Measurements from ENCODE around the gene TRHDE.

TRHDE gene

DNA sequence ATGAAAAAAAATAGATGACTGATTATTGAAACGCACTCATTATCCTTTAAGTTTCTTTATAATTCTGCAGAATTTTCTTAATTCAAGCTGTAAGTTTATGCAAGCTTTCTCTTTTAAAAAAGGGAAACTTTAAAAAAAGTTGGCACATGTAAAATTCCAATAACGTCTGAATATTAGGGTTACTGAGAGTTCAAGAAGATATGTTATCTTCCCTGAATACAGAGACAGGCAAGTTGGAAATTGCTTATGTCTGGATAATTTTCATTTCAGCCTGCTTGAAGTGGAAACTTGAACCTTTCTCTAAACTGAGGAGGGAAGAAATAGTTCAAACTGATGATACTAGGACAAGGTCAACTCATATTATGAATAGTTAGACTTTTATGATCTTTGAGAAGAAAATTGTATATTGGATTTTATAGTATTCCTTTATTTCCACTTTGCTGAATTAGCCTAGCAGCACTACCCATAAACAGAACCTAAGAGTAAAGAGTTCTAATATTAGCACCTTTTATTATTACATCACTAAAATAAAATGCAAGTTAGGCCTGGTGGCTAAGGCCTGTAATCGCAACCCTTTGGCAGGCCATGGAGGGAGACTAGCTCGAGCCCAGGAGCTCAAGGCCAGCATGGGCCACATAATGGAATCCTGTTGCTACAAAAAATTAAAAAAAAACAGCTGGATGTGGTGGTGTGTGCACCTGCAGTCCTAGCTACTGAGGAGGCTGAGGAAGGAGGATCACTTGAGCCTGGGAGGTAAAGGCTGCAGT lies 288.0 kb downstream of the TRHDE start:
- H3K4me3 ChIP-seq (ENCODE audit: low read depth, low read length): no peak overlapping the region
- TF ChIP-seq, protein P1, sequence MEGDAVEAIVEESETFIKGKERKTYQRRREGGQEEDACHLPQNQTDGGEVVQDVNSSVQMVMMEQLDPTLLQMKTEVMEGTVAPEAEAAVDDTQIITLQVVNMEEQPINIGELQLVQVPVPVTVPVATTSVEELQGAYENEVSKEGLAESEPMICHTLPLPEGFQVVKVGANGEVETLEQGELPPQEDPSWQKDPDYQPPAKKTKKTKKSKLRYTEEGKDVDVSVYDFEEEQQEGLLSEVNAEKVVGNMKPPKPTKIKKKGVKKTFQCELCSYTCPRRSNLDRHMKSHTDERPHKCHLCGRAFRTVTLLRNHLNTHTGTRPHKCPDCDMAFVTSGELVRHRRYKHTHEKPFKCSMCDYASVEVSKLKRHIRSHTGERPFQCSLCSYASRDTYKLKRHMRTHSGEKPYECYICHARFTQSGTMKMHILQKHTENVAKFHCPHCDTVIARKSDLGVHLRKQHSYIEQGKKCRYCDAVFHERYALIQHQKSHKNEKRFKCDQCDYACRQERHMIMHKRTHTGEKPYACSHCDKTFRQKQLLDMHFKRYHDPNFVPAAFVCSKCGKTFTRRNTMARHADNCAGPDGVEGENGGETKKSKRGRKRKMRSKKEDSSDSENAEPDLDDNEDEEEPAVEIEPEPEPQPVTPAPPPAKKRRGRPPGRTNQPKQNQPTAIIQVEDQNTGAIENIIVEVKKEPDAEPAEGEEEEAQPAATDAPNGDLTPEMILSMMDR (IDR thresholded peaks at IDR 0.05; ENCODE audit: borderline replicate concordance, insufficient read depth, low read depth, low read length): no peak

DNA sequence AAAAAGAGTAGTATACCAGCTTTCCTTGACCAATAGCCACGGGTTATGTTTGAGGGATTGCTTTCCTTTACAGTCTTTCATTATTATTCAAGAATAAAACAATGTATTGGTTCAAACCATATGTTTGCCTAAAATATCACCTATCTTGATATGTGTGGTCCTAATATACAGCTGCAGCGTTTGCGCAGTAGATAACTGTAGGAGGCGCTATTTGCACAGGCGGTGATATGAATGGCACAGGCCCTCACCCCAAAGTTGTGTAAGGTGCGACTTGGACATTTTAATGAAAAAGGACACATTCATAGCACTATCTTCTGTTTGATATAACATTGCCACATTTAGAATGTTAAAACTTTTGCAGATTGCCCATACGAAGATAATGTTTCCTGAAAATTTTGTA lies 298.4 kb downstream of the TRHDE start:
- TF ChIP-seq, protein P1 (IDR thresholded peaks at IDR 0.05; ENCODE audit: borderline replicate concordance, insufficient read depth, low read depth, low read length): peak; percentile 47
- no peak overlapping the region for H3K4me3 ChIP-seq (ENCODE audit: low read depth, low read length)

DNA sequence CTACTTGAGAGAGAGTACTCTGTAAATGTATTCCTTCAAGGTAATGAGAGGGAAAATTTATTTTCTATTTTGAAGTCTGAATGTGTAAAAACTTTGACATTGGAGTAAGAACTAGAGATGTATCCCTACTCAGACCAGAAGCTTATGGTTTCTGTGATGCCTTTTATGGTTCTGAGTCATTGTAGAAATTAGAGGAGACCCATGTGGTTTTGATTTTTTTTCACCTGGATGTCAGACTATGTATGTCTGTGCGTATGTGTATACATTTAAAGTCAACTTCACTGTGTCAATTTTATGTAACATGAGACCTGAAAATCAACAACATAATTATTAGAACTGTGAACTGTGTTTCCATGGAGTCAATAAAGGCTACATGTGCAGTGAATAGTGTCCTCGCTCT lies 302.0 kb downstream of the TRHDE start:
- H3K4me3 ChIP-seq (ENCODE audit: low read depth, low read length): no peak overlapping the region
- TF ChIP-seq, protein P1 (IDR thresholded peaks at IDR 0.05; ENCODE audit: borderline replicate concordance, insufficient read depth, low read depth, low read length): no peak

DNA sequence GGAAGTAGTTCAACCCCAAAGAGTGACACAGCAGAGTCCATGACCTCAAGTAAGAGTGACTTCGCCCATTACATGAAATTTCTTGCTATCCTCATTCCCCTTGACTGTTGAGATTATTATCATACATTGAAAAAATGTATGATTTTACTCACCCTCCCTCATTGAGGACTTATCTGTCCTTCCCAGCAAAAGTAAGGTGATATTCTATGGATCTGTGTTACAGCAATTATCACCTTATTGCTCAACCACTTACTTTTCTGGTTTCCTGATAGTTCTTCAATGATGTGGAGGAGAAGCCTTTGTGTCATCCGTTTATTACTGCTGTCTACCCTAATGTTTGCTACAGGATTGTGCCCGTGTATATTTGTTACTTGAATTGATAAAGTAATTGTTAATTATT lies 306.2 kb downstream of the TRHDE start:
- H3K4me3 ChIP-seq (ENCODE audit: low read depth, low read length): no peak overlapping the region
- TF ChIP-seq, protein P1 (IDR thresholded peaks at IDR 0.05; ENCODE audit: borderline replicate concordance, insufficient read depth, low read depth, low read length): no peak

DNA sequence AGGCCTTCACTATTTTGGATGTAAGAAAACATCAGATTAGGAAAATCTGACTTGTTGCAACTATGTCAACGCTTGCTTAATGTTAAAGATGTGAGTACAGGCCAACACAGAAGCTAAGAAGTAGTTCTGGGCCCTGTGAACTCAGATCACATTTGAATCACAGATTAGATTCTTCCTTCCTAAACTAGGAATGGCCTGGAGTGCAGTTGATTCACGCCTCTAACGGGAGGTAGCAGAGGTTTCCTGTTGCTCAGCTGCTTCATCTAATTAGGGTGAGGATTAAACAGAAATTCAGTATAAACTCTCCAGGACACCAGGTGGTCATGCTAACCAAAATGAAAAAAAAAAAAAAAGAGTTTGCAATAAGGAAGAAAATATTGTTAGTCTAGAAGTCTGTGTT lies 314.3 kb downstream of the TRHDE start:
- TF ChIP-seq, protein P1 (IDR thresholded peaks at IDR 0.05; ENCODE audit: borderline replicate concordance, insufficient read depth, low read depth, low read length): no peak
- no peak overlapping the region for H3K4me3 ChIP-seq (ENCODE audit: low read depth, low read length)

DNA sequence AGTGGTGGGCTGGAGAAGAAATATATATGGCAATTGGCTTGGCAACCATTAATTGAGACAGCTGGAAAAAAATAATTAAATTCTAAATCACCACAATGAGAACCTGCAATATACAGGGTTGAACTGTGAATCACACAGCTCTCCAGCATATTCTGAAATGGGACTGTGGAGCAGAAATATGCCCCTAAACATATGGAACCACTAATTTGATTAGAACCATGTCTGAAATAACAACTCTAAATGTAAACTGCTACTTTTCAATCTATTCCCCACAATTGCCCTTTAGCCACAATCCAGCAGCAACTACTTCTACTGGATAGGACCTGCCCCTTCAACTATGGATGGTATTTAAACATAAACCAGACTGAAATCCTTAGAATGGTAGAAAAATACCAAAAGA lies 330.4 kb downstream of the TRHDE start:
- no peak overlapping the region for H3K4me3 ChIP-seq (ENCODE audit: low read depth, low read length)
- TF ChIP-seq, protein P1 (IDR thresholded peaks at IDR 0.05; ENCODE audit: borderline replicate concordance, insufficient read depth, low read depth, low read length): no peak

DNA sequence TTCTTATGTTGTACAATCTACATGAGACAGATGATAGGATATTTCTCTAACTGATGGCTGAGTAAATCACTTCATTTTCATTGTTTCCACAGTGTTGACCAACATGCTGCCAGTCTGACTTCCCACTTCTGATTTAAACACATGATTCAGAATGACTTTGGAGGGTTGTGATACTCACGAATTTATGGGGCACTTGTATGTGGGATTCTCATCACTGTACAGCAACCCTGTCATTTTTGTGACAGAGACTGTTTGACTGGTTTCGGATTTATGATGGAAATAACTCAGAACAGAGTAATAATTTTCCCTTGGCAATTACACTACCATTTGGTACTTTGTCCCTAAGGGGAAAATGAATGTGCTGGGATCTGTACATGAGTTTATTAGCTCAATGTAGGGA lies 333.8 kb downstream of the TRHDE start:
- no peak overlapping the region for H3K4me3 ChIP-seq (ENCODE audit: low read depth, low read length)
- TF ChIP-seq, protein P1 (IDR thresholded peaks at IDR 0.05; ENCODE audit: borderline replicate concordance, insufficient read depth, low read depth, low read length): no peak

Data from GM12875 (cell line).